DOHH2 (cell line): ENCODE data around the gene GNB1L.

Source experiments
- H3F3A ChIP-seq: fragments of 200-600 bp; sonication (generic), shearing (Covaris generic); 2 replicates; pipeline ENCODE4 v1.6.0; 2016; ENCODE audit warnings: antibody characterized with exemption, mild to moderate bottlenecking; ENCODE audit not compliant: control insufficient read depth, insufficient read depth
- H3K27ac ChIP-seq: fragments of 200-600 bp; sonication (generic); 2 replicates; pipeline ENCODE4 v1.5.1; 2014; ENCODE audit warnings: low read depth, mild to moderate bottlenecking, low read length, moderate library complexity
- H3K27me3 ChIP-seq: fragments of 200-600 bp; sonication (generic); 2 replicates; pipeline ENCODE4 v1.6.1; 2014; ENCODE audit warnings: mild to moderate bottlenecking, low read length, mixed read lengths; ENCODE audit not compliant: control insufficient read depth
- H3K36me3 ChIP-seq: fragments of 200-600 bp; sonication (generic); 2 replicates; pipeline ENCODE4 v1.6.1; 2014; ENCODE audit warnings: mild to moderate bottlenecking, low read length, moderate library complexity, mixed read lengths; ENCODE audit not compliant: control insufficient read depth
- H3K4me1 ChIP-seq: fragments of 200-600 bp; sonication (generic); 2 replicates; pipeline ENCODE4 v1.6.1; 2014; ENCODE audit warnings: mild to moderate bottlenecking, low read length, mixed read lengths; ENCODE audit not compliant: control insufficient read depth
- H3K4me2 ChIP-seq: fragments of 200-600 bp; sonication (generic); 2 replicates; pipeline ENCODE4 v1.6.0; 2014; ENCODE audit warnings: mild to moderate bottlenecking, low read length, moderate library complexity
- H3K4me3 ChIP-seq: fragments of 200-600 bp; sonication (generic); 2 replicates; pipeline ENCODE4 v1.5.1; 2014; ENCODE audit warnings: mild to moderate bottlenecking, low read length, mixed read lengths
- H3K79me2 ChIP-seq: fragments of 200-600 bp; sonication (generic); 2 replicates; pipeline ENCODE4 v1.6.1; 2014; ENCODE audit warnings: mild to moderate bottlenecking, low read length, mixed read lengths; ENCODE audit not compliant: control insufficient read depth
- H3K9me2 ChIP-seq: fragments of 200-600 bp; sonication (generic); replicated peaks from 2 replicates; pipeline ENCODE4 v1.6.1; 2014; ENCODE audit warnings: mild to moderate bottlenecking, low read length, mixed read lengths; ENCODE audit not compliant: control insufficient read depth
- H3K9me3 ChIP-seq: fragments of 200-600 bp; sonication (generic); 2 replicates; pipeline ENCODE4 v1.6.1; 2014; ENCODE audit warnings: antibody characterized with exemption, low read length, mixed read lengths; ENCODE audit not compliant: control insufficient read depth, insufficient read depth
- H4K20me1 ChIP-seq: fragments of 200-600 bp; sonication (generic); 2 replicates; pipeline ENCODE4 v1.6.0; 2014; ENCODE audit warnings: low read depth, mild to moderate bottlenecking, antibody characterized with exemption, low read length, moderate library complexity; ENCODE audit not compliant: control insufficient read depth, insufficient read depth
- EZH2phosphoT487 ChIP-seq: fragments of 200-600 bp; sonication (generic); IDR thresholded peaks from 2 replicates; pipeline ENCODE4 v1.6.1; 2017; ENCODE audit warnings: borderline replicate concordance, mild to moderate bottlenecking, antibody characterized with exemption, low read length, moderate library complexity, mixed read lengths
- TF ChIP-seq, protein P1 (sequence below): fragments of 200-600 bp; sonication (generic); IDR thresholded peaks from one replicate; pipeline ENCODE4 v1.5.1; 2014; ENCODE audit warnings: antibody characterized with exemption, mild to moderate bottlenecking, low read depth, low read length; ENCODE audit not compliant: poor library complexity, severe bottlenecking

The GNB1L gene

DNA sequence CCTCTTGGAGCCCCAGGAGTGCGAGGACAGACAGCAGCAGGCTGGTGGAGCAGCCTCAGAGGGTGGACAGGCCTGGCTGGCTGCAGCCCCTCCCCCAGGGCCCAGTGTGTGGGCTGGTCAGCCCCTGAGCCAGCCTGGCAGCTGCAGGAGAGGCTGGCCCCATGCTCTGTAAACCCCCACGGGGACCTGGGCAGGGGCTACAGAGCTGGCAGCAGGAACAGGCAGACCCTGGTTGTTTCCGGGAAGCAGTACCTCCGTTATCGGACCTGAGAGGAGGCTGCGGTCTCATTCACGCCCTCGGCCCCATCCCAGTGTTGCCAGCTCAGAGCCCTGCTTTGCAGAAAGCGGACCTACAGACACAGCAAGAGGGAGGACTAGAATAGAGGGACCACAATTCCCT is 48.4 kb upstream of the GNB1L start:
- Histone ChIP-seq H3F3A (0 out of 2 replicates have a peak, but pooled peaks cover 5% of the 10 kb centered on the region), H3K27ac (no peak overlapping the region), H3K4me3 (no peak overlapping the region), H3K4me2 (no peak overlapping the region), H3K36me3 (no peaks in the 10 kb centered on the region), H3K79me2 (no peaks in the 10 kb centered on the region), H4K20me1 (no peaks in the 10 kb centered on the region), H3K27me3 (no peaks in the 10 kb centered on the region), H3K9me2 (no peaks in the 10 kb centered on the region), H3K9me3 (no peaks in the 10 kb centered on the region), H3K4me1 (peaks cover 16% of the 10 kb centered on the region)
- TF ChIP-seq, protein P1, sequence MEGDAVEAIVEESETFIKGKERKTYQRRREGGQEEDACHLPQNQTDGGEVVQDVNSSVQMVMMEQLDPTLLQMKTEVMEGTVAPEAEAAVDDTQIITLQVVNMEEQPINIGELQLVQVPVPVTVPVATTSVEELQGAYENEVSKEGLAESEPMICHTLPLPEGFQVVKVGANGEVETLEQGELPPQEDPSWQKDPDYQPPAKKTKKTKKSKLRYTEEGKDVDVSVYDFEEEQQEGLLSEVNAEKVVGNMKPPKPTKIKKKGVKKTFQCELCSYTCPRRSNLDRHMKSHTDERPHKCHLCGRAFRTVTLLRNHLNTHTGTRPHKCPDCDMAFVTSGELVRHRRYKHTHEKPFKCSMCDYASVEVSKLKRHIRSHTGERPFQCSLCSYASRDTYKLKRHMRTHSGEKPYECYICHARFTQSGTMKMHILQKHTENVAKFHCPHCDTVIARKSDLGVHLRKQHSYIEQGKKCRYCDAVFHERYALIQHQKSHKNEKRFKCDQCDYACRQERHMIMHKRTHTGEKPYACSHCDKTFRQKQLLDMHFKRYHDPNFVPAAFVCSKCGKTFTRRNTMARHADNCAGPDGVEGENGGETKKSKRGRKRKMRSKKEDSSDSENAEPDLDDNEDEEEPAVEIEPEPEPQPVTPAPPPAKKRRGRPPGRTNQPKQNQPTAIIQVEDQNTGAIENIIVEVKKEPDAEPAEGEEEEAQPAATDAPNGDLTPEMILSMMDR: no peak
- TF ChIP-seq EZH2phosphoT487: no peak

DNA sequence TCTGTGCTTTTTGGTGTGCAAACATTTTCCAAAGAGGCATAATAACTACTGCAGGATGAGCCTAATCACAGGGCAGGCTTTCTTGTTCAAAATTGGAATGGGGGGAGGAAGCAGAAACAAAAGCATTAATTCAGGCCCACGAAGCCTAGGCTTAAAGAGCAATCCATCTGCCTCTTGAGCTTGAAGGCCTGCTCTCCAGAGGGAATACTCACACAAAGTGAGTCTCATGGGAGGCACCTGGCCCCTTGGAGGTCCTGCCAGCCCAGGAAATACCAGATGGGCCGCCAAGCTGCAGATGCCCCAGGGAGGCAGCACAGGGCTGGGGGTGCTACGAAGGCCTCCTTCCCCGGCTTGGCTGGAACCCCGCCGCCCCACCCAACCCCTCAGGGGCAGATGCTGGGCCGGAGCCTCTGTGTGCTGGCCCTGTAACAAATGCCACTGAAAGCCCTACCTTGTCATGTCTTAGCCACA is 47.6 kb upstream of the GNB1L start:
- no peaks in the 10 kb centered on the region for H3K79me2 ChIP-seq
- H4K20me1 ChIP-seq: no peaks in the 10 kb centered on the region
- peaks cover 16% of the 10 kb centered on the region for H3K4me1 ChIP-seq
- no peaks in the 10 kb centered on the region for H3K9me3 ChIP-seq
- no peak overlapping the region for H3K4me2 ChIP-seq
- TF ChIP-seq, protein P1: no peak
- TF ChIP-seq EZH2phosphoT487: no peak
- H3K36me3 ChIP-seq: no peaks in the 10 kb centered on the region
- no peaks in the 10 kb centered on the region for H3K9me2 ChIP-seq
- H3F3A ChIP-seq: 0 out of 2 replicates have a peak, but pooled peaks cover 5% of the 10 kb centered on the region
- no peaks in the 10 kb centered on the region for H3K27me3 ChIP-seq
- H3K27ac ChIP-seq: no peak overlapping the region
- H3K4me3 ChIP-seq: no peak overlapping the region

DNA sequence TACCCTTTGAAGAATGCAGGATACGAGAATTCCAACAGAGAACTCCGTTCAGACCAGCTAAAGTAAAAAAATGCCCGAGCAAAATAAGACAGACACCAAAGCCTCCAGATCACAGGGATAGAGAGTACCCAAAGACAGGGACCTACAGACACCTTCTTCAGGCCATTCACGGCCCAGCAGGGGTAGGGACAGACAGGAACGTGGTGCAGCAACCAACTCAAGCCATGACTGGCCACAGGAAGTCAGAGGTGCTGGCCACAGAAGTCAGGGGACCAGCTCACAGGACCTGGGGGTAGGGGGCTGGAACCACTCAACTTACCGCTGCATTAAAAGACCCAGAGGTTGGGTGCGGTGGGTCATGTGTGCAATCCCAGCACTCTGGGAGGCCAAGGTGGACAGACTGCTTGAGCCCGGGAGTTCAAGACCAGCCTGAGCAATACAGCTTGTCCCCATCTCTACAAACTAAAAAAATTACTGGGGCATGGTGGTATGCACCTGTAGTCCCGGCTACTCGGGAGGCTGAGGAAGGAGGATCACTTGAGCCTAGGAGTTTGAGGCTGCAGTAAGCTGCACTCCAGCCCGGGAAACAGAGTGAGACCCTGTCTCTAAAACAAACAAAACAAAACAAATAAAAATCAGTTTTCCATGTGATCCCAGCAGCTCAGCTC is 47.0 kb upstream of the GNB1L start:
- no peaks in the 10 kb centered on the region for H4K20me1 ChIP-seq
- H3K9me3 ChIP-seq: no peaks in the 10 kb centered on the region
- H3K4me2 ChIP-seq: no peak overlapping the region
- no peak overlapping the region for H3K27ac ChIP-seq
- H3K36me3 ChIP-seq: no peaks in the 10 kb centered on the region
- TF ChIP-seq, protein P1: no peak
- no peak for TF ChIP-seq EZH2phosphoT487
- H3K27me3 ChIP-seq: no peaks in the 10 kb centered on the region
- H3K4me3 ChIP-seq: no peak overlapping the region
- H3K4me1 ChIP-seq: peaks cover 21% of the 10 kb centered on the region
- H3F3A ChIP-seq: 0 out of 2 replicates have a peak, but pooled peaks cover 5% of the 10 kb centered on the region
- no peaks in the 10 kb centered on the region for H3K79me2 ChIP-seq
- H3K9me2 ChIP-seq: no peaks in the 10 kb centered on the region
